ENCODE results near the gene ATP8B3. TPM values are rescaled to one million over a fixed set of nuclear protein-coding genes. Genes with fewer than 3 reads are reported as not detected.
A peak's percentile ranks its signal among the peaks of the same experiment; 100 is the strongest.

The ATP8B3 gene
- polyA plus RNA-seq, 2 of the 4 experiments (the other 2 are of a cell fraction) = 2.7 to 3.9 TPM

DNA sequence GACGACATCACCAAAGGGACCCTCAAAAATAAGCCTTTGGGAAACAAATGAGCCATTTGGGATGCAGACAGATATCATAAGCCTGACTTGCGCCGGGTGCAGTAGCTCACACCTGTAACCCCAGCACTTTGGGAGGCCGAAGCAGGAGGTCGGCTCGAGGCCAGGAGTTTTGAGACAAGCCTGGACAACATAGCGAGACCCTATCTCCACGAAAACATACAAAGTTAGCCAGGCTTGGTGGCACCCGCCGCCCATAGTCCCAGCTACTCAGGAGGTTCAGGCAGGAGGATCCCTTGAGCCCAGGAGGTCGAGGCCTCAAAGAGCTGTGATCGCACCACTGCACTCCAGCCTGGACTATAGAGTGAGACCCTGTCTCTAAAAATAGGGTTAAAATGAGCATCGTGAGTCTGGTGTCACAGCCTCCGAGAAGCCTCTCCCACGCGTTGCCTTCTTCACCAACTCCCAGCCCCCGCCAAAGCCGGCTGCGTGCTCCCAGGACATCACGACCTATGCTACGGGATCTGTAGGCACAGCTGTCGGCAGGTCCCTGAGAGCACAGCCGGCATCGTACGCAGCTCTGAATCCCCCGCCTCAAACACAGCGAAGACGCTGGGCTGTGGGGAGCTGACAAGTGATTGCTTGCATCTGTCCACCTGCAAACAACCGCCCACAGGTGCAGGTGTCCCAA is 34.6 kb upstream of the ATP8B3 start:
- Histone ChIP-seq H3K4me2 (peak overlapping the region; percentile 88), H3K4me1 (peaks cover 15% of the 10 kb centered on the region), H3K27ac (no peak overlapping the region), H3K4me3 (peak overlapping the region; percentile 91), H3K9me3 (no peaks in the 10 kb centered on the region)
- ATAC-seq = no peak
- DNase-seq (ENCODE audit: low read depth in 1 of 2, low spot score in 1 of 2) = no peak
- no peak for TF ChIP-seq HOXB5 (CRISPR knock-in tag; IDR thresholded peaks at IDR 0.05)
- TF ChIP-seq CHD4 (IDR thresholded peaks at IDR 0.05; ENCODE audit: borderline replicate concordance) = no peak
- TF ChIP-seq BCL3 (IDR thresholded peaks at IDR 0.05) = no peak
- no peak for TF ChIP-seq TFCP2L1 (CRISPR knock-in tag; IDR thresholded peaks at IDR 0.05)
- no peak for TF ChIP-seq PHF8 (IDR thresholded peaks at IDR 0.05; ENCODE audit: borderline replicate concordance, low read depth)
- TF ChIP-seq KDM5A (IDR thresholded peaks at IDR 0.05) = no peak
- TF ChIP-seq CEBPB (IDR thresholded peaks at IDR 0.05) = no peak
- no peak for TF ChIP-seq FOXS1 (CRISPR knock-in tag; IDR thresholded peaks at IDR 0.05)
- TF ChIP-seq HDAC2 (IDR thresholded peaks at IDR 0.05) = no peak
- no peak for TF ChIP-seq FOSL2 (IDR thresholded peaks at IDR 0.05)
- TF ChIP-seq FOSL2 (CRISPR knock-in tag; IDR thresholded peaks at IDR 0.05) = no peak
- no peak for TF ChIP-seq MAX (IDR thresholded peaks at IDR 0.05)
- TF ChIP-seq RCOR1 (IDR thresholded peaks at IDR 0.05; ENCODE audit: low read depth, low read length) = no peak
- no peak for TF ChIP-seq JUN (IDR thresholded peaks at IDR 0.05)
- TF ChIP-seq HEYL (CRISPR knock-in tag; IDR thresholded peaks at IDR 0.05) = no peak
- no peak for TF ChIP-seq ZNF302 (CRISPR knock-in tag; IDR thresholded peaks at IDR 0.05)
- WGBS (ENCODE audit: missing lambda C conversion rate) = 90% methylated on average over 23 of the region's 29 CpGs
- no peak for FAIRE-seq
- ChIA-PET POLR2A (interaction anchor here (0.5 to 1.2 kb wide), 2 partner anchors 9 to 266 kb away, joined by 3 read pairs; no protein-coding TSS in a partner anchor), CTCF (interaction anchor here (1.0 to 14.0 kb wide), 4 partner anchors 10 to 101 kb away, joined by 3 to 212 read pairs (median 18); no protein-coding TSS in a partner anchor)

- TF ChIP-seq NPAS2 (CRISPR knock-in tag; IDR thresholded peaks at IDR 0.05; ENCODE audit: borderline replicate concordance) (no peak), CHD4 (IDR thresholded peaks at IDR 0.05; ENCODE audit: borderline replicate concordance) (no peak), MAZ (IDR thresholded peaks at IDR 0.05; ENCODE audit: borderline replicate concordance, low read depth, low read length) (no peak), CHD2 (IDR thresholded peaks at IDR 0.05; ENCODE audit: low read length, partially characterized antibody) (no peak), JUN (IDR thresholded peaks at IDR 0.05) (no peak), EHF (CRISPR knock-in tag; IDR thresholded peaks at IDR 0.05) (no peak), ATOH8 (CRISPR knock-in tag; IDR thresholded peaks at IDR 0.05; ENCODE audit: low read depth) (no peak), RFX5 (IDR thresholded peaks at IDR 0.05) (no peak), RCOR1 (IDR thresholded peaks at IDR 0.05; ENCODE audit: low read depth, low read length) (no peak), CEBPB (IDR thresholded peaks at IDR 0.05) (no peak), ZSCAN20 (CRISPR knock-in tag; IDR thresholded peaks at IDR 0.05) (no peak), CBX2 (IDR thresholded peaks at IDR 0.05; ENCODE audit: borderline replicate concordance, low read depth) (no peak), SREBF2 (IDR thresholded peaks at IDR 0.05) (no peak), RNF2 (IDR thresholded peaks at IDR 0.05; ENCODE audit: borderline replicate concordance, low read depth) (no peak), ZC3H11A (IDR thresholded peaks at IDR 0.05) (no peak), MAFK (IDR thresholded peaks at IDR 0.05; ENCODE audit: partially characterized antibody) (no peak), BCL3 (IDR thresholded peaks at IDR 0.05) (no peak), HEYL (CRISPR knock-in tag; IDR thresholded peaks at IDR 0.05) (no peak)
- TF ChIP-seq, protein P1, sequence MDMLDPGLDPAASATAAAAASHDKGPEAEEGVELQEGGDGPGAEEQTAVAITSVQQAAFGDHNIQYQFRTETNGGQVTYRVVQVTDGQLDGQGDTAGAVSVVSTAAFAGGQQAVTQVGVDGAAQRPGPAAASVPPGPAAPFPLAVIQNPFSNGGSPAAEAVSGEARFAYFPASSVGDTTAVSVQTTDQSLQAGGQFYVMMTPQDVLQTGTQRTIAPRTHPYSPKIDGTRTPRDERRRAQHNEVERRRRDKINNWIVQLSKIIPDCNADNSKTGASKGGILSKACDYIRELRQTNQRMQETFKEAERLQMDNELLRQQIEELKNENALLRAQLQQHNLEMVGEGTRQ (IDR thresholded peaks at IDR 0.05) = no peak
- whole genome bisulfite sequencing (ENCODE audit: missing lambda C conversion rate) = 88% methylated on average over 4 of the region's 11 CpGs
- no peak for DNase-seq (ENCODE audit: low read depth in 1 of 2, low spot score in 1 of 2)
- no peaks in the 10 kb centered on the region for H3K9me3 ChIP-seq
- H3K27ac ChIP-seq = no peak overlapping the region
- FAIRE-seq = no peak
- no peak overlapping the region for H3K4me3 ChIP-seq
- no peak for ATAC-seq
- peaks cover 15% of the 10 kb centered on the region for H3K4me1 ChIP-seq
- CTCF ChIA-PET = interaction anchor here (1.0 to 14.0 kb wide), 3 partner anchors 9 to 102 kb away, joined by 3 to 212 read pairs (median 32); no protein-coding TSS in a partner anchor
- POLR2A ChIA-PET = no interaction called here
- no peak overlapping the region for H3K4me2 ChIP-seq
These were observed 33.6 kb upstream of the ATP8B3 start for GRCh38 chr19:1845642-1846041.
